Thoracic aorta (tissue), 2 donors: Measurements from ENCODE around the gene PLCB1. TPM values are rescaled to one million over a fixed set of nuclear protein-coding genes. Genes with fewer than 3 reads are reported as not detected.

Experiments
- ATAC-seq: fragments of 150-250 bp; one replicate; pipeline ENCODE4 v1.8.0; 2017; ENCODE audit warnings: low read depth; ENCODE audit not compliant: insufficient number of reproducible peaks, low FRiP score
- DNase-seq: peaks from one replicate; pipeline ENCODE4 v3.0.0-alpha.2; 2020; ENCODE audit warnings: low spot score
- H3K27ac ChIP-seq, 2 donors: fragments of 200-600 bp; sonication (generic); 1 replicate in 1 of 2; 2 replicates in 1 of 2; pipeline ENCODE4 v1.5.1; 2016; ENCODE audit warnings: mild to moderate bottlenecking in 2 of 2, moderate library complexity in 2 of 2
- H3K27me3 ChIP-seq: fragments of 200-600 bp; sonication (generic); replicated peaks from 2 replicates; pipeline ENCODE4 v1.6.0; 2016; ENCODE audit warnings: mild to moderate bottlenecking; ENCODE audit not compliant: insufficient read depth
- H3K36me3 ChIP-seq: fragments of 200-600 bp; sonication (generic); one replicate; pipeline ENCODE4 v1.5.1; 2016
- H3K4me1 ChIP-seq, 2 donors: fragments of 200-600 bp; sonication (generic); 1 replicate in 1 of 2; 2 replicates in 1 of 2; pipeline versions ENCODE4 v1.5.1 to v1.6.0; 2016; ENCODE audit warnings: low read depth in 2 of 2, mild to moderate bottlenecking in 1 of 2; ENCODE audit not compliant: control insufficient read depth in 1 of 2
- H3K4me3 ChIP-seq: fragments of 200-600 bp; sonication (generic); 2 replicates; pipeline ENCODE4 v1.5.1; 2016; ENCODE audit warnings: mild to moderate bottlenecking
- H3K9me3 ChIP-seq: fragments of 200-600 bp; sonication (generic); 2 replicates; pipeline ENCODE4 v1.5.1; 2016
- total RNA-seq, 2 donors: library from RNA; depleted of rRNA; stranded (reverse); fragments of >200 nt; gene quantifications; one replicate each; pipeline versions ENCODE4 v1.1.0 to v1.2.3, GENCODE V29; 2016
- TF ChIP-seq, protein P1 (sequence below): fragments of 200-600 bp; sonication (generic); IDR thresholded peaks from one replicate; pipeline ENCODE4 v1.5.1; 2019; ENCODE audit warnings: antibody characterized with exemption

PLCB1 gene
- total RNA-seq, 2 donors from 2014 or later = 10.8 to 16.3 TPM

DNA sequence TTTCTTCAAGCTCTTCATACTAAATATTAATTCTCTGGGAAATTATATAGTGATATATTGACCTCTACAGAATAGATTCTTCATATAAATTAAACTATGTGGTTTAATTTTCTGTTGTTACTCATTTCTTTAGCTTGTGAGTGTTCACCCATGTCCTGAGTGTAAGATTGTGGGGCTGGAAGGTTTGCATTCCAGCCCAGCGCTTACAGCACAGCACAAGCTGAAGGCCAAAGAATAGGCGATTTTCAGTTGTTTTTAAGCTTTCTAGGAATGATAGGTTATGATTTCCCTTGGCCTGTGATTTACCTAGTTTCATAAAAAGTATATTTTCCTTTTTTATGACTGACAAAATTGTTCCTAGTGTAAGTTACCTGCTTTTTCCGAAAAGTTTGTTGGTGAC lies 194.1 kb downstream of the PLCB1 start:
- ATAC-seq = no peak
- Histone ChIP-seq H3K4me3 (no peak overlapping the region), H3K9me3 (no peaks in the 10 kb centered on the region), H3K36me3 (no peaks in the 10 kb centered on the region), H3K4me1 (no peaks in the 10 kb centered on the region), H3K27ac (no peak overlapping the region), H3K27me3 (no peaks in the 10 kb centered on the region)
- TF ChIP-seq, protein P1, sequence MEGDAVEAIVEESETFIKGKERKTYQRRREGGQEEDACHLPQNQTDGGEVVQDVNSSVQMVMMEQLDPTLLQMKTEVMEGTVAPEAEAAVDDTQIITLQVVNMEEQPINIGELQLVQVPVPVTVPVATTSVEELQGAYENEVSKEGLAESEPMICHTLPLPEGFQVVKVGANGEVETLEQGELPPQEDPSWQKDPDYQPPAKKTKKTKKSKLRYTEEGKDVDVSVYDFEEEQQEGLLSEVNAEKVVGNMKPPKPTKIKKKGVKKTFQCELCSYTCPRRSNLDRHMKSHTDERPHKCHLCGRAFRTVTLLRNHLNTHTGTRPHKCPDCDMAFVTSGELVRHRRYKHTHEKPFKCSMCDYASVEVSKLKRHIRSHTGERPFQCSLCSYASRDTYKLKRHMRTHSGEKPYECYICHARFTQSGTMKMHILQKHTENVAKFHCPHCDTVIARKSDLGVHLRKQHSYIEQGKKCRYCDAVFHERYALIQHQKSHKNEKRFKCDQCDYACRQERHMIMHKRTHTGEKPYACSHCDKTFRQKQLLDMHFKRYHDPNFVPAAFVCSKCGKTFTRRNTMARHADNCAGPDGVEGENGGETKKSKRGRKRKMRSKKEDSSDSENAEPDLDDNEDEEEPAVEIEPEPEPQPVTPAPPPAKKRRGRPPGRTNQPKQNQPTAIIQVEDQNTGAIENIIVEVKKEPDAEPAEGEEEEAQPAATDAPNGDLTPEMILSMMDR = no peak
- no peak for DNase-seq

DNA sequence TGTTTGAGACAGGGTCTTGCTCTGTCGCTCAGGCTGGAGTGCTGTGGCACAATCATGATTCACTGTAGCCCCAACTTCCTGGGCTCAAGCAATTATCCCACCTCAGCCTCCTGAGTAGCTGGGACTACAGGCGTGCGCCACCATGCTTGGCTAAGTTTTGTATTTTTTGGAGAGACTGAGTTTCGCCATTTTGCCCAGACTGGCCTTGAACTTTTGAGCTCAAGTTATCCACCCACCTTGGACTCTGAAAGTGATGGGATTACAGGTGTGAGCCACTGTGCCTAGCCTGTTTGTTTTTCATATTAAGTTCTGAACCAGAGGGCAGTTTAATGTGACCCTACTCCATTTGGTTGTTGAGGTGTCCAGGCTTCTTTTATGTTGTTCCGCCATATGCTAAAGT lies 194.8 kb downstream of the PLCB1 start:
- no peak overlapping the region for H3K4me3 ChIP-seq
- H3K27ac ChIP-seq = no peak overlapping the region
- H3K36me3 ChIP-seq = no peaks in the 10 kb centered on the region
- no peak for ATAC-seq
- no peaks in the 10 kb centered on the region for H3K27me3 ChIP-seq
- no peaks in the 10 kb centered on the region for H3K4me1 ChIP-seq
- TF ChIP-seq, protein P1 = no peak
- H3K9me3 ChIP-seq = no peaks in the 10 kb centered on the region
- no peak for DNase-seq

DNA sequence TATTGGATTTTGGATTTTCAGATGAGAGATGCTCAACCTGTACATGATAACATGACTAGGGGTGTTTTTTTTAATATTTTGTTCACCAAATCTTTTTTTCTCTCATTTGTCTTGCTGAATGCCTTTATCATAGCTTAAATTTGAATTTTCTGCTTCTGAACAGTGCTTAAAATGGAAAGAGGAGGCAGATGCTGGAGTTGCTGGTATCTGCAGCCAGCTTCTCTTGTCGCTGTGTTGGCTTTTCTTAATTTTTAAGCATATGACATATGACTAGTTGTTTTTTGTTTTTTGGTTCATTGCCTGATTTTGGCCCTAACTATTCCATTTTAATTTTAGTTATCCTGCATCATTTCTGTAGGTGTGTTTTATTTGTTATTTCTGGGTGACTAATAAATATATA lies 196.1 kb downstream of the PLCB1 start:
- Histone ChIP-seq H3K36me3 (no peaks in the 10 kb centered on the region), H3K27me3 (no peaks in the 10 kb centered on the region), H3K4me1 (no peaks in the 10 kb centered on the region), H3K9me3 (no peaks in the 10 kb centered on the region), H3K27ac (no peak overlapping the region), H3K4me3 (no peak overlapping the region)
- ATAC-seq (no peak), DNase-seq (no peak)
- TF ChIP-seq, protein P1 = no peak

DNA sequence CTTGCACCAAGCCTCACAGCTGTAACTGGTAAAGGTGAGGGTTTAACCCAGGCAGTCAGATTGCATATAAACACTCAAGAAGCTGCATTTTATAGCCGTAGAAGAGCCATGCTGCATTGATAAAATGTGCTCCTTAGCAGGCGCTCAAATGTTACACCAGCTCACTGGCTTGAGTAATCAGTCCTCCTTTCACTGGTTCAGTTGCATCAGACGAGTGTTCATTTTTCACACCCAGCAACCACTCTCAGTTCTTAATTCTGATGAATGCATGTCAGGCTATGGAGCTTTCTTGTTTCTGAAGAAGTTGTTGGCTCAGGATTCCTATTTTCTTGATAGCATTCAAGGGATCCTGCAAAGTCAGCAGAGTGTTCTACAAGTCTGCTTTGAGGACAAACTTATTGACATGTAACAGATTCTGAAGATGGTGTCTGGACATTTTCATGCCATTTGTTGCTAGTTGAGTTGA lies 198.3 kb downstream of the PLCB1 start:
- Histone ChIP-seq H3K4me3 (no peak overlapping the region), H3K36me3 (no peaks in the 10 kb centered on the region), H3K27me3 (no peaks in the 10 kb centered on the region), H3K27ac (no peak overlapping the region), H3K9me3 (no peaks in the 10 kb centered on the region), H3K4me1 (no peaks in the 10 kb centered on the region)
- TF ChIP-seq, protein P1 = no peak
- DNase-seq (no peak), ATAC-seq (no peak)

DNA sequence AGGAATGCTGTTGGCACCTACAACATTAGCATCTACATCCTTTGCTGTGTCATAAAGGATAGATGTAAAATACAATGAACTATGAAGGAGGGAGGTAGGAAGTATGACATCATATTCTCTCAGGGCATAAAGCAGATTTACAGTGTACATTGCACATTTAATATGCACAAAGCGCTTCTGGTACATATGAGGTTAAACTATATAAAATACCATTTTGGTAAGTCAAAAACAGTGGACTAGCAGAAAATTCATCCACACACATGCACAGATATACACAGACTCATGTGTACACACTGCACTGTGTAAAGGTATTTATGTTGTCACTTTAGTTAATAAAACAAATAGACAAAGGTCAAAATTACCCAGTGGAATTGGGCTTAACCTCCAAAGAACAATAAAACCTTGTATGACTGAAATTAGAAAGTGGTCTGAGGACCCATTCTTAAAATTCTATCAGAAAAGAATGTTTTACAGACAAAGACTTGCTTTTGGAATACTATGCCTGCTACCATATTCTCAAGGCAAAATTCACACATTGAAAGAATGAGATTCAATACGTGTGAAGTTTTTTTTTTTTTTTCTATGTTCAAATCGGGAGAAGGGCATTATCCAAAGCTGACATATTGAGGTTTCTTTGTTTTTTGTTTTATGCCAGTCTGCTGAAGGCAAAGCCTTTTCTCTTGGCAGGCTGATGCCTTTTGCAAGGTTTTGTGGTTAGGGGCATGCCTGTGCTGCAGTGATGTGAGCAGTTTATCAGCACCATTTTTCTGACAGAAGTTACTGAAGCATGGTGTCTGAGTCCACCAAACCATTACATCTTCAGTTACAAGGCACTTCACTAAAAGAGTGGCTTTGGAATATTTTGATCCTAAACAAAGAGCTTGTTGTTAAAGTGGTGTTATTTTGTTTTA lies 199.0 kb downstream of the PLCB1 start:
- DNase-seq = no peak
- no peak overlapping the region for H3K4me3 ChIP-seq
- TF ChIP-seq, protein P1 = no peak
- no peaks in the 10 kb centered on the region for H3K9me3 ChIP-seq
- H3K4me1 ChIP-seq = no peaks in the 10 kb centered on the region
- H3K27me3 ChIP-seq = no peaks in the 10 kb centered on the region
- H3K27ac ChIP-seq = no peak overlapping the region
- ATAC-seq = no peak
- no peaks in the 10 kb centered on the region for H3K36me3 ChIP-seq
